HG02623 (cell line): ENCODE data around the gene FAM25A.
"Not testable (repeated sequence)": the region's sequence is repeated elsewhere in the genome, so short reads cannot be mapped to it uniquely, and the experiment has no call there.

Experiments
- ATAC-seq: cut with Tn5 transposase; IDR thresholded peaks from one replicate; pipeline ENCODE4 v1.9.1; 2021; ENCODE audit warnings: moderate library complexity; ENCODE audit not compliant: unreplicated experiment

Gene FAM25A

GRCh38 chr10:87009134-87009696, 10.9 kb upstream of the FAM25A start:
- not testable (repeated sequence) for ATAC-seq

GRCh38 chr10:87013528-87013927, 6.6 kb upstream of the FAM25A start:
- not testable (repeated sequence) for ATAC-seq

DNA sequence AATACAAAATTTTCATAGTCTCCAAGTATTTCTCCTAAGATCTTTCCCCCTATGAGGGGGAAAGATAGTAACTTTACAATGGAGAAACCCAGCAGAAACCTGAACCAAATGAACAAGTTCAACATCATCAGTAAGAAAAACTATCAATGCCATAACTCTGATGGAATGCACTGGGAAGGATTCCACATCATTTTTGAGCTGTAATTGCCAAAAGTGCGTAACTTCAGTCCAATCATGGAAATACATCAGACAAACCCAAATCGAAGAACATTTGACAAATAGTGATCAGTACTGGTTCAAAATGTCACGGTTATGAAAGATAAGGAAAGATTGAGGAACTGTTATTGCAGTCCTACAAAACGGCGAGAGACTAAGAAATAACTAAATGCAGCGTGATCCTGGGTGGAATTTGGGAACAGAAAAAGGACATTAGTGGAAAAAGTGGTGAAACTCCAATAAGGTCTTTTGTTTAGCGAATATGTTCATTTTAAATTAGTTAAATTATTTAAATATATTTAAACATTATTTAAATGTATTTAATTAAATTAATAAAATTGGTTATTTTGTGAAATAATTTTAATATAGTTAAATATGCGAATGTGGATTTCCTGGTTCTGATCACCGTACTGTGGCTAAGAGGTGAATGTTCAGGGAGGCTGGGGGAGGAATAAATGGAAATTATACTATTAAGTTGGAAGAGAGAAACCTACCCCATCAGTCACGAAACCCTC, 4.9 kb upstream of the FAM25A start:
- ATAC-seq, result not testable (repeated sequence)

DNA sequence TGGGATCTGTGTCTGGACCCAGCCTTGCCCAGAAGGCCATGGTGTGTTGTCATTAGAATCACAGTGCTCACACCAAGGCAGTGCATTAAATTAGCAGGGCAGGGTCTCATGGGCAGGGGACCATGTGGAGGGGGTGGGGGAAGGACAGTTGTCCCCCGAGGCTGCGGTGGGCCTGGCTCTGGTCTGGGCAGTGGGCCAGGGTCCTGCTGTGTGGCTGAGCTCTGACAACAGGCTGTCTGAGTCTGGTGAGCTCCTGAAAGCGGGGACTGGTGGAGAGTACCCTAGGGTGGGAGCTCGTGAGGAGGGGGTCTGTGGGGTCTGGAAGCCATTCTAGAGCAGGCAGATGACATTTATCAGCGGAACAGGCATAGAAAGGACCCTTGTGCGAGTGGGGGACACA, 2.0 kb upstream of the FAM25A start:
- not testable (repeated sequence) for ATAC-seq

- not testable (repeated sequence) for ATAC-seq
Observed at GRCh38 chr10:87019066-87019465, 1.0 kb upstream of the FAM25A start.

GRCh38 chr10:87019504-87019903, 590 bp upstream of the FAM25A start:
- not testable (repeated sequence) for ATAC-seq

DNA sequence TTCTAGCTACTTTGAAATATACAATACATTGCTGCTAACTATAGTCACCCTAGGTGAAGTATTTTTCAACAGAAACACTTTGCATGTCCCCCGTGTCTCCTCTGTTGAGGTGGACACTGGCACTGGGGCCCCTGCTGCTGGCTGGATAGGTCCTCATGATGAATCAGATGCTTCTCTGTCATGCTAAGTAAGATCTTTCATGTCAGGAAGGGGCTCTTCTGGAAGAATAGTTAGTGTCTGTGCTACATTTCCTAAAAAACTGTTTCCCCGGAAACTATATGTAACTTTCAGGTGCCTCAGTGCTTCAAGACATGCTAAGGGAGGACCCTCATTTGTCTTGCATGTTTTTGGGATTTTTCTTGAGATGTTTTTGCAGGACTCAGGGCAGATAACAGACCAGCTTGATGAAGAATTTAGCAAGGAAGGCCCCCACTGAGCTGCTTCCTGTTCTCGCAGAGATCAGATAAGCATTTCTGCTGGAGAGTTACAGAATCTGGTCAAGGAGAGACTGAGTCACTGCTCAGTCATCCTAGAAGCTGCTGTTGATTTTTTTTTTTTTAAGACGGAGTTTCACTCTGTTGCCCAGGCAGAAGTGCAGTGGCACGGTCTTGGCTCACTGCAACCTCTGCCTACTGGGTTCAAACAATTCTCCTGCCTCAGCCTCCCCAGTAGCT, 5.3 kb downstream of the FAM25A start:
- not testable (repeated sequence) for ATAC-seq

- ATAC-seq, result not testable (repeated sequence)
Observed at GRCh38 chr10:87026747-87027508, 6.8 kb downstream of the FAM25A start.

GRCh38 chr10:87030419-87030818, 10.3 kb downstream of the FAM25A start:
- not testable (repeated sequence) for ATAC-seq

DNA sequence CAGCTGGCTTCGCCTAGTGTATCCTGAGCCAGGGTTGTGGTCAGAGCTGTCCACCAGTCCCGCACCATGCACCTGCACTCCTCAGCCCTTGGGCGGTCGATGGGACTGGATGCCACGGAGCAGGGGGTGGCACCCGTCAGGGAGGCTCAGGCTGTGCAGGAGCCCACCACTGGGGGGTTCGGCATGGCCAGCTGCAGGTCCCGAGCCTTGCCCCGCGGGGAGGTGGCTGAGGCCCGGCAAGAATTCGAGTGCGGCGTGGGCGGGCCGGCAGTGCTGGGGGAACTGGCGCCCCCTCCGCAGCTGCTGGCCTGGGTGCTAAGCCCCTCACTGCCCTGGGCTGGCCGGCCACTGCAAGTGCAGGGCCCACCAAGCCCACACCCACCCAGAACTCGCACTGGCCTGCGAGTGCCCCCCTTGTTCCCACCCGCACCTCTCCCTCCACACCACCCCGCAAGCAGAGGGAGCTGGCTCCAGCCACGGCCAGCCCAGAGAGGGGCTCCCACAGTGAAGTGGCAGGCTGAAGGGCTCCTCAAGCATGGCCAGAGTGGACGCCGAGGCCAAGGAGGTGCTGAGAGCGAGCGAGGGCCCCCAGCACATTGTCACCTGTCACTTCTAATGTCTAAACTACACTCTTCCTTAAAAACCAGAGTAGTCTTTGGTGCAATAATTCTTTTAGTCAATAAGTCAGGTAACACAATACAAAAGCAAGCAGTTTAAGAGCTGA, 11.0 kb downstream of the FAM25A start:
- no peak for ATAC-seq

DNA sequence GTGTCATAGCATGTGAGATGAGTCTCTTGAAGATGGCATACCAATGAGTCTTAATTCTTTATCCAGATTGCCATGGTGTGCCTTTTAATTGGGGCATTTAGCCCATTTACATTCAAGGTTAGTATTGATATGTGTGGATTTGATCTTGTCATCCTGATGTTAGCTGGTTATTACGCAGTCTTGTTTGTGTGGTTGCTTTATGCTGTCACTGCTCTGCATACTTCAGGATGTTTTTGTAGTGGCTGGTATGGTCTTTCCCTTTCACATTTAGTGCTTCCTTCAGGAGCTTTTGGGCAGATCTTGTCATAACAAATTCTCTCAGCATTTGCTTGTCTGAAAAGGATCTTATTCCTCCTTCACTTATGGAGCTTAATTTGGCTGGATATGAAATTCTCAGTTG, 16.5 kb downstream of the FAM25A start:
- ATAC-seq, result no peak

DNA sequence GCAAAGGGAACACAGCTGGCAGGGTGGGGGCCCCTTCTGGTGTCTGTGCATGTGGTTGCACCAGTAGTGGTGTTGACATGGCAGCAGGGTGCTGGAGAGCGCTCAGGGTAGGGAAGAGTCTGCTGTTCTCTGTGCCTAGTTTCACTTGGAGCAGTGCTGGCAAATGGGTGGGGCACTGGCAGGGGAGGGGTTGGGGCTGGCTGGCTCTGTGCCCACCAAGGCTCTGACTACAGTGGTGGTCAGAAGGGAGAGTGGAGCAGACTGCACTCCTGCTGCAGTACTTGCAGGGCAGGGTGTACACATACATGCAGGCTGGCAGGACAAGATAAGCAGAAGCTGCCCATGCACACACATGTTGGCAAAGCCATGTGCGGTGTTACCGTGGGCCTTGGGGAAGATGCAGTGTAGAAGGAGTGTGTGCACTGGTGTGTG, 18.2 kb downstream of the FAM25A start:
- ATAC-seq, result no peak

GRCh38 chr10:87038786-87039185, 18.7 kb downstream of the FAM25A start:
- ATAC-seq, result no peak

DNA sequence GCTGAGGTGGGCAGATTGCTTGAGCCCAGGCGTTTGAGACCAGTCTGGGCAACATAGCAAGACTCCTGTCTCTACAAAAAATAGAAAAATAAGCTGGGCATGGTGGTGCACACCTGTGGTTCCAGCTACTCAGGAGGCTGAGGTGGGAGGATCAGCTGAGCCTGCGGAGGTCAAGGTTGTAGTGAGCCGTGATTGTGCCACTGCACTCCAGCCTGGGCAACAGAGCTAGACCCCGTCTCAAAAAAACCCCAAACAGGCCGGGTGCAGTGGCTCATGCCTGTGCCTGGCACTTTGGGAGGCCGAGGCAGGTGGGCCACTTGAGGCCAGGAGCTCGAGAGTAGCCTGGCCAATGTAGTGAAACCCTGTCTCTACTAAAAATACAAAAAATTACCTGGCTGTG, 23.5 kb downstream of the FAM25A start:
- ATAC-seq, result not testable (repeated sequence)

GRCh38 chr10:87045434-87045938, 25.4 kb downstream of the FAM25A start:
- no peak for ATAC-seq

GRCh38 chr10:87053111-87053510, 33.0 kb downstream of the FAM25A start:
- ATAC-seq, result no peak

- no peak for ATAC-seq
Observed at GRCh38 chr10:87053577-87054181, 33.6 kb downstream of the FAM25A start.

DNA sequence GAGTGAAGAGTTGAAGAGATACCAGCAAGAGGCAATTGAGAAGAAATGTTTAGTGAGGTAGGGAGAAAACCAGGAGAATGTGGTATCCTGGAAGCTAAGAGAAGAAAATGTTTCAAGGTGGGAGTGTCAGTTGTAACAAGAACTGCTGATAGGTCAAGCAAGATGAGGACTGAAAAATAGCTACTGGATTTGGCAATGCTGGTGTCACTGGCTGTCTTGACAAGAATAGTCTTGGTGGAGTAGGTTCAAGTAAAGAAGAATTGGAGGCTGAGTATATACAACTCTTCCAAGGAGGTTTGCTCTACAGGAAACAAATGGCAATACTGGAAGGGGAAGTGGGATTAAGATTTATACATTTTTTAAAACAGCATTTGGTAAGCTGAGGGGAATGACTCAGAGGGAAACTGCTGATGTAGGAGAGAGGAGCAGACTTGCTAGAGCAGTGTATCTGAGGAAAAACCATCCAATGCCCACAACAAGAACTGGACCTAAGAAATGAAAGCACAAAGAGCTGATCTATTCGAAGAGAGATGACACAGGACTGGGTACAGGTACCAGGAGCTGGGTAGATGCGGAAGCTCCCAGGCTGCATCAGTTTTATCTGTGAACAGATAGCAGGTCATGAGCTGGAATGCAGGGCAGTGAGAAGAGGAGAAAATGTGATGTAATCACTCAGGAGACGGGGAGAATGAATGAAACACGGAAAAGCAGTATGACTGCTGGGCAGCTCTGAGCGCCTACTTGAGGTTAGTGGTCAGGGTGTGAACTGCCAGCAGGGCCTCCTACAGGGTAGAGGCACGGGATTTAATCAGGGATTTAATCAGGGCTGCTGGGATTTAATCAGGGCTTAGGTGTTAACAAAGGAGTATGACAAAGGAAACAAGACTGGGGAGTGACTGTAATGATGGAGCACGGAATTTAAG, 34.5 kb downstream of the FAM25A start:
- ATAC-seq, result no peak

DNA sequence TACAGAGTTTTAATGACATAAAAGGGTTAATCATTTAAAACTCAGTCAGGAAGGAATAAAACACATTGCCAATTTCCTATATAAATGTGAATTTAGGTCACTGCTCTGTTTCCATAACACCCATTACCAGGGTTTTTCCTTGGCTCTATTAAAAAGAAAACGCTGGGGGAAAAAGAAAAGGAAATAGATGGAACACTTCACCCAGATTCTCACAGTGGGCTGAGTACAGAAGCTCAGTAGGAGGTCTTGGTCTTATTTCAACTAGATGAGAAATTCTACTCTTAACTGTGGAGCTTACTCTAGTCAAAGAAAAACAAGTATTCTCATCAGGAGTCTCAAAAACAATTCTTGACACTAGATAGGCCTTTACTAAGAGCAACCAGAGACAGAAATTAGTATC, 38.1 kb downstream of the FAM25A start:
- no peak for ATAC-seq
